Ishikawa (cell line): ENCODE data around the gene TMEM129.
A peak's percentile ranks its signal among the peaks of the same experiment; 100 is the strongest.

Experiments
- CEBPB ChIP-seq: IDR thresholded peaks from 2 replicates; pipeline ENCODE4 v1.6.1; 2012
- CREB1 ChIP-seq: IDR thresholded peaks from 2 replicates; pipeline ENCODE4 v1.6.1; 2012; ENCODE audit warnings: low read depth
- EGR1 ChIP-seq: IDR thresholded peaks from 2 replicates; pipeline ENCODE4 v1.6.1; 2012
- EP300 ChIP-seq: IDR thresholded peaks from 2 replicates; pipeline ENCODE4 v1.6.1; 2012; ENCODE audit warnings: borderline replicate concordance
- FOXM1 ChIP-seq: IDR thresholded peaks from 2 replicates; pipeline ENCODE4 v1.6.1; 2012; ENCODE audit warnings: low read depth, borderline replicate concordance
- MAX ChIP-seq: IDR thresholded peaks from 2 replicates; pipeline ENCODE4 v1.6.1; 2012
- NFIC ChIP-seq: IDR thresholded peaks from 2 replicates; pipeline ENCODE4 v1.6.1; 2012
- RAD21 ChIP-seq: IDR thresholded peaks from 2 replicates; pipeline ENCODE4 v1.6.1; 2012; ENCODE audit warnings: low read depth
- REST ChIP-seq: IDR thresholded peaks from 2 replicates; pipeline ENCODE4 v1.6.1; 2012; ENCODE audit warnings: low read depth, mild to moderate bottlenecking
- TAF1 ChIP-seq: IDR thresholded peaks from 2 replicates; pipeline ENCODE4 v1.6.1; 2012; ENCODE audit warnings: low read depth, mild to moderate bottlenecking
- TCF12 ChIP-seq: IDR thresholded peaks from 2 replicates; pipeline ENCODE4 v1.6.1; 2012; ENCODE audit warnings: low read depth
- TEAD4 ChIP-seq: IDR thresholded peaks from 2 replicates; pipeline ENCODE4 v1.6.1; 2012
- USF1 ChIP-seq: IDR thresholded peaks from 2 replicates; pipeline ENCODE4 v1.6.1; 2012
- YY1 ChIP-seq: IDR thresholded peaks from 2 replicates; pipeline ENCODE4 v1.6.1; 2012; ENCODE audit warnings: low read depth
- ZBTB7A ChIP-seq: IDR thresholded peaks from 2 replicates; pipeline ENCODE4 v1.6.1; 2012; ENCODE audit warnings: low read depth

The TMEM129 gene

GRCh38 chr4:1693131-1693896 lies 27.8 kb downstream of the TMEM129 start:
- TF ChIP-seq USF1: no peak
- TF ChIP-seq CEBPB: peak; percentile 94
- no peak for TF ChIP-seq YY1
- TF ChIP-seq REST: no peak
- TF ChIP-seq RAD21: peak; percentile 59
- TF ChIP-seq MAX: peak; percentile 17; the same call in 1 of the 2 replicates

GRCh38 chr4:1691737-1692373 lies 29.3 kb downstream of the TMEM129 start:
- TF ChIP-seq MAX (no peak), EGR1 (no peak)

GRCh38 chr4:1690698-1691097 lies 30.4 kb downstream of the TMEM129 start:
- TF ChIP-seq EGR1 (no peak), REST (no peak), TCF12 (no peak), CREB1 (no peak), RAD21 (no peak), FOXM1 (no peak), NFIC (no peak), TEAD4 (no peak), ZBTB7A (no peak), MAX (no peak), YY1 (no peak), EP300 (no peak), USF1 (no peak), TAF1 (no peak), CEBPB (no peak)

- TF ChIP-seq TAF1: no peak
- no peak for TF ChIP-seq NFIC
- TF ChIP-seq YY1: no peak
- TF ChIP-seq USF1: no peak
- TF ChIP-seq TEAD4: no peak
Observed at GRCh38 chr4:1686440-1687036, 34.6 kb downstream of the TMEM129 start.

GRCh38 chr4:1685235-1686150 lies 35.6 kb downstream of the TMEM129 start:
- TF ChIP-seq CEBPB (no peak), NFIC (no peak), TEAD4 (no peak), REST (no peak), USF1 (no peak), FOXM1 (no peak), EGR1 (no peak)
